HEK293 (cell line): Measurements from ENCODE around the gene IRX5.

Source experiments
- CTCF ChIA-PET: fragments of 350-600 bp; formaldehyde crosslinking; extraction: SDS; loops from one replicate; lab custom pipeline; 2021; ENCODE audit warnings: antibody characterized with exemption; lab: Yijun Ruan, JAX
- POLR2A ChIA-PET: fragments of 300-600 bp; formaldehyde crosslinking; extraction: SDS; loops from one replicate; lab custom pipeline; 2020; ENCODE audit warnings: antibody characterized with exemption, inconsistent platforms; lab: Yijun Ruan, JAX
- H3K27ac ChIP-seq: fragments of 200-500 bp; sonication (Bioruptor generic); 2 replicates; pipeline ENCODE4 v1.5.1; 2014; ENCODE audit warnings: low read depth, low read length, control low read depth, inconsistent platforms; ENCODE audit errors: extremely low read depth
- H3K36me3 ChIP-seq, 2 experiments: fragments of 200-500 bp in 1 of 2; sonication (Bioruptor generic) in 1 of 2; 1 replicate in 1 of 2; 2 replicates in 1 of 2; pipeline ENCODE4 v1.5.1; 2014 to 2017; ENCODE audit warnings: inconsistent platforms in 2 of 2, low read length in 2 of 2; ENCODE audit not compliant: control insufficient read depth in 2 of 2, insufficient read depth in 1 of 2
- H3K4me1 ChIP-seq: fragments of 200-500 bp; sonication (Bioruptor generic); 2 replicates; pipeline ENCODE4 v1.5.1; 2014; ENCODE audit warnings: mild to moderate bottlenecking, low read length, inconsistent platforms; ENCODE audit not compliant: control insufficient read depth, insufficient read depth
- H3K4me3 ChIP-seq: 2 replicates; pipeline ENCODE4 v1.5.1; 2011; ENCODE audit warnings: low read depth, mild to moderate bottlenecking, control low read depth, low read length, moderate library complexity
- H3K9me3 ChIP-seq: fragments of 200-500 bp; sonication (Bioruptor generic); 2 replicates; pipeline ENCODE4 v1.5.1; 2014; ENCODE audit warnings: low read depth, low read length, inconsistent platforms; ENCODE audit not compliant: control insufficient read depth, insufficient read depth
- GLIS1 ChIP-seq: fragments of 450-650 bp; formaldehyde crosslinking; IDR thresholded peaks from 2 replicates; pipeline ENCODE4 v1.5.1; 2016; ENCODE audit warnings: missing biosample characterization, missing genetic modification characterization
- GLIS2 ChIP-seq: fragments of 450-650 bp; formaldehyde crosslinking; IDR thresholded peaks from 2 replicates; pipeline ENCODE4 v1.5.1; 2016; ENCODE audit warnings: missing biosample characterization, missing genetic modification characterization
- KLF10 ChIP-seq: fragments of 450-650 bp; IDR thresholded peaks from 2 replicates; pipeline ENCODE4 v1.5.1; 2018; ENCODE audit warnings: missing biosample characterization, mild to moderate bottlenecking, missing genetic modification characterization
- REPIN1 ChIP-seq: fragments of 450-650 bp; formaldehyde crosslinking; IDR thresholded peaks from 2 replicates; pipeline ENCODE4 v1.5.1; 2017; ENCODE audit warnings: missing biosample characterization, missing genetic modification characterization, low read depth
- SCRT1 ChIP-seq: fragments of 450-650 bp; formaldehyde crosslinking; IDR thresholded peaks from 2 replicates; pipeline ENCODE4 v1.5.1; 2016; ENCODE audit warnings: missing biosample characterization, missing genetic modification characterization, borderline replicate concordance
- ZBTB1 ChIP-seq: fragments of 450-650 bp; formaldehyde crosslinking; IDR thresholded peaks from 2 replicates; pipeline ENCODE4 v1.5.1; 2016; ENCODE audit warnings: missing biosample characterization, missing genetic modification characterization
- ZBTB48 ChIP-seq: fragments of 450-650 bp; formaldehyde crosslinking; IDR thresholded peaks from 2 replicates; pipeline ENCODE4 v1.5.1; 2016; ENCODE audit warnings: missing biosample characterization, missing genetic modification characterization
- ZNF121 ChIP-seq: fragments of 450-650 bp; formaldehyde crosslinking; IDR thresholded peaks from 2 replicates; pipeline ENCODE4 v1.5.1; 2016; ENCODE audit warnings: missing biosample characterization, missing genetic modification characterization
- ZNF146 ChIP-seq: fragments of 450-650 bp; formaldehyde crosslinking; IDR thresholded peaks from 2 replicates; pipeline ENCODE4 v1.5.1; 2016; ENCODE audit warnings: missing biosample characterization, missing genetic modification characterization
- ZNF169 ChIP-seq: fragments of 450-650 bp; formaldehyde crosslinking; IDR thresholded peaks from 2 replicates; pipeline ENCODE4 v1.5.1; 2016; ENCODE audit warnings: missing biosample characterization, missing genetic modification characterization
- ZNF2 ChIP-seq: fragments of 450-650 bp; formaldehyde crosslinking; IDR thresholded peaks from 2 replicates; pipeline ENCODE4 v1.5.1; 2016; ENCODE audit warnings: missing biosample characterization, missing genetic modification characterization
- ZNF24 ChIP-seq: fragments of 450-650 bp; formaldehyde crosslinking; IDR thresholded peaks from 2 replicates; pipeline ENCODE4 v1.5.1; 2016; ENCODE audit warnings: missing biosample characterization, missing genetic modification characterization
- ZNF324 ChIP-seq: fragments of 450-650 bp; formaldehyde crosslinking; IDR thresholded peaks from 2 replicates; pipeline ENCODE4 v1.5.1; 2016; ENCODE audit warnings: missing biosample characterization, missing genetic modification characterization
- ZNF341 ChIP-seq: fragments of 450-650 bp; formaldehyde crosslinking; IDR thresholded peaks from 2 replicates; pipeline ENCODE4; 2016; ENCODE audit warnings: low read depth, missing biosample characterization, missing genetic modification characterization
- ZNF366 ChIP-seq: fragments of 450-650 bp; formaldehyde crosslinking; conservative IDR thresholded peaks from 2 replicates; pipeline ENCODE4 v1.5.1; 2016; ENCODE audit warnings: missing biosample characterization, missing genetic modification characterization
- ZNF48 ChIP-seq: fragments of 450-650 bp; formaldehyde crosslinking; IDR thresholded peaks from 2 replicates; pipeline ENCODE4 v1.5.1; 2016; ENCODE audit warnings: missing biosample characterization, missing genetic modification characterization
- ZNF549 ChIP-seq: fragments of 450-650 bp; IDR thresholded peaks from 2 replicates; pipeline ENCODE4 v1.5.1; 2018; ENCODE audit warnings: missing biosample characterization, missing genetic modification characterization, mild to moderate bottlenecking, inconsistent platforms, moderate library complexity
- ZNF558 ChIP-seq: fragments of 450-650 bp; formaldehyde crosslinking; IDR thresholded peaks from 2 replicates; pipeline ENCODE4 v1.5.1; 2016; ENCODE audit warnings: missing biosample characterization, missing genetic modification characterization
- ZNF585B ChIP-seq: fragments of 450-650 bp; formaldehyde crosslinking; IDR thresholded peaks from 2 replicates; pipeline ENCODE4 v1.5.1; 2016; ENCODE audit warnings: missing biosample characterization, missing genetic modification characterization
- ZNF600 ChIP-seq: fragments of 450-650 bp; formaldehyde crosslinking; IDR thresholded peaks from 2 replicates; pipeline ENCODE4 v1.5.1; 2016; ENCODE audit warnings: missing biosample characterization, missing genetic modification characterization
- ZNF610 ChIP-seq: fragments of 450-650 bp; formaldehyde crosslinking; IDR thresholded peaks from 2 replicates; pipeline ENCODE4 v1.5.1; 2016; ENCODE audit warnings: missing biosample characterization, missing genetic modification characterization, borderline replicate concordance
- ZNF626 ChIP-seq: fragments of 450-650 bp; sonication (Bioruptor Pico); formaldehyde crosslinking; IDR thresholded peaks from 2 replicates; pipeline ENCODE4 v1.5.1; 2018; ENCODE audit warnings: missing biosample characterization, missing genetic modification characterization, inconsistent platforms
- ZNF654 ChIP-seq: fragments of 450-650 bp; formaldehyde crosslinking; IDR thresholded peaks from 2 replicates; pipeline ENCODE4 v1.5.1; 2016; ENCODE audit warnings: low read depth, missing biosample characterization, missing genetic modification characterization
- ZNF747 ChIP-seq: fragments of 450-650 bp; formaldehyde crosslinking; IDR thresholded peaks from 2 replicates; pipeline ENCODE4 v1.5.1; 2016; ENCODE audit warnings: missing biosample characterization, missing genetic modification characterization
- ZNF768 ChIP-seq: fragments of 450-650 bp; formaldehyde crosslinking; IDR thresholded peaks from 2 replicates; pipeline ENCODE4 v1.5.1; 2018; ENCODE audit warnings: missing biosample characterization, mild to moderate bottlenecking, missing genetic modification characterization
- ZNF792 ChIP-seq: fragments of 450-650 bp; formaldehyde crosslinking; IDR thresholded peaks from 2 replicates; pipeline ENCODE4 v1.5.1; 2016; ENCODE audit warnings: missing biosample characterization, missing genetic modification characterization
- ZNF830 ChIP-seq: fragments of 450-650 bp; IDR thresholded peaks from 2 replicates; pipeline ENCODE4 v1.5.0; 2018; ENCODE audit warnings: missing biosample characterization, missing genetic modification characterization, low read depth, mild to moderate bottlenecking, moderate library complexity
- ZNF843 ChIP-seq: fragments of 450-650 bp; formaldehyde crosslinking; IDR thresholded peaks from 2 replicates; pipeline ENCODE4 v1.5.1; 2016; ENCODE audit warnings: missing biosample characterization, missing genetic modification characterization
- TF ChIP-seq, protein P1 (sequence below): fragments of 450-650 bp; formaldehyde crosslinking; IDR thresholded peaks from 2 replicates; pipeline ENCODE4 v1.5.1; 2016; ENCODE audit warnings: missing biosample characterization, missing genetic modification characterization
- TF ChIP-seq, protein P2 (sequence below): fragments of 450-650 bp; formaldehyde crosslinking; IDR thresholded peaks from 2 replicates; pipeline ENCODE4; 2016; ENCODE audit warnings: missing biosample characterization, missing genetic modification characterization

Gene IRX5

DNA sequence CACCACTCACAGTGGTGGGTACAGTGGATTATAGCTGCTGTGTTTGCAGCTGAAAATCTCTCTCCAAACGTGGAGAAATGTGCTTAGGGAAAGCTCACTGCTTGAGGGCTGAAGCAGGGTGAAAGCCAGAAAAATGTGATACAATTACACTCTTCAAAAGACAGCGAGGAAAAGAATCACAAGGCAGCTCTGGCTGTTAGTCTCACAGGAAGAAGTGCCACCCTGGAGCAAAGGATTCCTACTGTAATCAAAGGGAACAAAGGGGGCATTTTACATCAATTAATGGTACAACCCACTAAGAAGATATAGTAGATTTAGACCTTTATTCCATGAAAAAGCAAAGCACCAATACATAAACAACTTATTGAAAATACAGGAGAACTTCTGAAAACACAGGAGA, 48.1 kb upstream of the IRX5 start:
- ChIA-PET CTCF (interaction anchor here (0.6 kb wide), 1 partner anchor 38 kb away, joined by 4 read pairs; no protein-coding TSS in a partner anchor), POLR2A (no interaction called here)
- Histone ChIP-seq H3K4me3 (no peak overlapping the region), H3K27ac (no peak overlapping the region), H3K9me3 (no peaks in the 10 kb centered on the region), H3K4me1 (no peaks in the 10 kb centered on the region), H3K36me3 (no peaks in the 10 kb centered on the region)
- TF ChIP-seq GLIS2 (tag by site-specific recombination) (no peak), ZNF121 (no peak), KLF10 (no peak), ZBTB1 (no peak), ZNF324 (tag by site-specific recombination) (no peak)

DNA sequence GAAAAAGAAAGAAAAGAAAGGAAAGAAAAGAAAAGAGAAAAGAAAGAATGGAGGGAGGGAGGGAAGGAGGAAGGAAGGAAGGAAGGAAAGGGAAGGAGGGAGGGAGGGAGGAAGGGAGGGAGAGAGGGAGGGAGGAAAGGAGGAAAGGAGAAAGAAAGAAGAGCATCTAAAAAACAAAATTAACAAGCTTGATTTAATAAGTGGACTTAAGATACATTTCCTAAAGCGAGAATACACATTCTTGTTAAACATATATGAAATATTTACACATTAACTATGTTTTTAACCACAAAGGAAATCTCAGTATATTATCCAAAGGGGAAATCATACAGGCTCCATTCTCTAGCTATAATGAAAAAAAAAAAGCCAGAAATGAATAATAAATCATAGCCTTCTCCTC, 47.3 kb upstream of the IRX5 start:
- H3K4me3 ChIP-seq = no peak overlapping the region
- POLR2A ChIA-PET = no interaction called here
- H3K36me3 ChIP-seq = no peaks in the 10 kb centered on the region
- no peaks in the 10 kb centered on the region for H3K4me1 ChIP-seq
- H3K27ac ChIP-seq = no peak overlapping the region
- TF ChIP-seq ZNF654 (tag by site-specific recombination) (no peak), ZNF366 (tag by site-specific recombination) (peak; percentile 46; the same call in 1 of the 2 replicates), ZNF830 (tag by site-specific recombination) (no peak), ZNF24 (tag by site-specific recombination) (no peak), ZNF146 (no peak)
- H3K9me3 ChIP-seq = no peaks in the 10 kb centered on the region
- CTCF ChIA-PET = no interaction called here

DNA sequence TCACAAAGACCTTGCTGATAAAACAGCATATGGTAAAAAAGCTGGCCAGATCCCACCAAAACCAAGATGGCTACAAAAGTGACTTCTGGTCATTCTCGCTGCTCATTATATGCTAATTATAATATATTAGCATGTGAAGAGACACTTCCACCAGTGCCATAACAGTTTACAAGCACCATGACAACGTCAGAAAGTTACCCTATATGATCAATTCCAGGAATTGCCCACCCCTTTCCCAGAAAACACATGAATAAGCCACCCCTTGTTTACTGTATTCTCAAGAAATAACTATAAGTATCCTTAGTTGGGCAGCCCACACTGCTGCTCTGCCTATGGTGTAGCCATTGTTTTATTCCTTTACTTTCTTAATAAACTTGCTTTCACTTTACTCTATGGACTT, 44.6 kb upstream of the IRX5 start:
- TF ChIP-seq ZNF792 (tag by site-specific recombination) (no peak), REPIN1 (tag by site-specific recombination) (no peak), ZNF585B (no peak), KLF10 (no peak), ZNF2 (tag by site-specific recombination) (no peak), ZNF843 (tag by site-specific recombination) (no peak), ZNF600 (tag by site-specific recombination) (no peak), ZNF48 (no peak), ZBTB48 (tag by site-specific recombination) (no peak)
- TF ChIP-seq, protein P1, sequence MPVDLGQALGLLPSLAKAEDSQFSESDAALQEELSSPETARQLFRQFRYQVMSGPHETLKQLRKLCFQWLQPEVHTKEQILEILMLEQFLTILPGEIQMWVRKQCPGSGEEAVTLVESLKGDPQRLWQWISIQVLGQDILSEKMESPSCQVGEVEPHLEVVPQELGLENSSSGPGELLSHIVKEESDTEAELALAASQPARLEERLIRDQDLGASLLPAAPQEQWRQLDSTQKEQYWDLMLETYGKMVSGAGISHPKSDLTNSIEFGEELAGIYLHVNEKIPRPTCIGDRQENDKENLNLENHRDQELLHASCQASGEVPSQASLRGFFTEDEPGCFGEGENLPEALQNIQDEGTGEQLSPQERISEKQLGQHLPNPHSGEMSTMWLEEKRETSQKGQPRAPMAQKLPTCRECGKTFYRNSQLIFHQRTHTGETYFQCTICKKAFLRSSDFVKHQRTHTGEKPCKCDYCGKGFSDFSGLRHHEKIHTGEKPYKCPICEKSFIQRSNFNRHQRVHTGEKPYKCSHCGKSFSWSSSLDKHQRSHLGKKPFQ (tag by site-specific recombination) = no peak
- Histone ChIP-seq H3K4me3 (no peak overlapping the region), H3K9me3 (no peaks in the 10 kb centered on the region), H3K27ac (no peak overlapping the region), H3K36me3 (no peaks in the 10 kb centered on the region), H3K4me1 (no peaks in the 10 kb centered on the region)
- ChIA-PET CTCF (interaction anchor here (0.6 kb wide), 1 partner anchor 40 kb away, joined by 3 read pairs; no protein-coding TSS in a partner anchor), POLR2A (no interaction called here)

DNA sequence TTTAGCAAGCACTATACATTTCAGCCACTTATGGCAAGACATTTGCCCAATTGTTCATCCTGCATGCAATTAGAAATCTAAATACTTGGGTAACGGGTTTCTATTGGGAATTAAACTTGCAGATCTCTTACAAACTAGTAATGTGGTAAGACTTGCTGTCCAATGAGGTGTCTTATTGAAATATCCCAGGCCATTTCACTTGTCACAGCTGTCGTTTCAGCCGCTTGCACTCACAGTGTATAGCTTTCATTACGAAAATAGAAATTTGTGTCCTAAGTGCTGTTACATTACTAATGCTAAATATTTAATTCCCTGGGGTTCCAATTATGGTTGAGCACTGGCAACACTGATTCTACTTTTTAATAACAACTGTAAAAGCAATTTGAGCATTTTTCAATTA, 40.3 kb upstream of the IRX5 start:
- ChIA-PET POLR2A (no interaction called here), CTCF (interaction anchor here (0.6 kb wide), 1 partner anchor 269 kb away, joined by 4 read pairs; no protein-coding TSS in a partner anchor)
- H3K27ac ChIP-seq = no peak overlapping the region
- no peaks in the 10 kb centered on the region for H3K36me3 ChIP-seq
- H3K4me3 ChIP-seq = no peak overlapping the region
- H3K4me1 ChIP-seq = no peaks in the 10 kb centered on the region
- no peaks in the 10 kb centered on the region for H3K9me3 ChIP-seq
- no peak for TF ChIP-seq ZNF768 (tag by site-specific recombination)
- no peak for TF ChIP-seq ZNF549
- TF ChIP-seq ZNF169 (tag by site-specific recombination) = no peak
- no peak for TF ChIP-seq ZNF626
- no peak for TF ChIP-seq ZNF341 (tag by site-specific recombination)
- no peak for TF ChIP-seq SCRT1 (tag by site-specific recombination)
- TF ChIP-seq ZNF654 (tag by site-specific recombination) = no peak
- TF ChIP-seq, protein P2, sequence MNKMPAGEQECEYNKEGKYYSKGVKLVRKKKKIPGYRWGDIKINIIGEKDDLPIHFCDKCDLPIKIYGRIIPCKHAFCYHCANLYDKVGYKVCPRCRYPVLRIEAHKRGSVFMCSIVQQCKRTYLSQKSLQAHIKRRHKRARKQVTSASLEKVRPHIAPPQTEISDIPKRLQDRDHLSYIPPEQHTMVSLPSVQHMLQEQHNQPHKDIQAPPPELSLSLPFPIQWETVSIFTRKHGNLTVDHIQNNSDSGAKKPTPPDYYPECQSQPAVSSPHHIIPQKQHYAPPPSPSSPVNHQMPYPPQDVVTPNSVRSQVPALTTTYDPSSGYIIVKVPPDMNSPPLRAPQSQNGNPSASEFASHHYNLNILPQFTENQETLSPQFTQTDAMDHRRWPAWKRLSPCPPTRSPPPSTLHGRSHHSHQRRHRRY (tag by site-specific recombination) = no peak
- TF ChIP-seq GLIS1 (tag by site-specific recombination) = no peak
- TF ChIP-seq ZNF24 (tag by site-specific recombination) = no peak
- TF ChIP-seq ZNF610 = no peak
- no peak for TF ChIP-seq ZNF558 (tag by site-specific recombination)
- no peak for TF ChIP-seq ZNF747
